Measurements from ENCODE around the gene CTAGE9. TPM values are rescaled to one million over a fixed set of nuclear protein-coding genes. Genes with fewer than 3 reads are reported as not detected.

The CTAGE9 gene
- total and polyA plus RNA-seq, 2 of the 8 experiments (the other 6 are each of a cell fraction or from before 2014, with no cell fraction given), result not detected

GRCh38 chr6:131740161-131740560, 29.3 kb upstream of the CTAGE9 start (continued):
- TF ChIP-seq CEBPB (IDR thresholded peaks at IDR 0.05; ENCODE audit: low read depth, low read length), result no peak
